Measurements from ENCODE around the gene ABCF2. TPM values are rescaled to one million over a fixed set of nuclear protein-coding genes. Genes with fewer than 3 reads are reported as not detected.

The ABCF2 gene
- total and polyA plus RNA-seq, 8 donors: 20.3 to 40.6 (median 25.8) TPM

GRCh38 chr7:151242159-151243044 is 15.4 kb upstream of the ABCF2 start:
- H3K27me3 ChIP-seq: peaks cover 15 to 35% of the 10 kb centered on the region in 2 donors
- ATAC-seq (no peak), DNase-seq (no peak)
- peaks cover 14 to 49% of the 10 kb centered on the region in 2 donors for H3K4me1 ChIP-seq
- H3K27ac ChIP-seq: no peak overlapping the region
- no peak for TF ChIP-seq CTCF (IDR thresholded peaks at IDR 0.05)
- H3K4me3 ChIP-seq: no peak overlapping the region
- no peaks in the 10 kb centered on the region for H3K9me3 ChIP-seq
- H3K36me3 ChIP-seq: peaks cover 0 to 51% of the 10 kb centered on the region in 2 donors
- intact Hi-C loops (cut with DNase I): loop anchor here in 1 of 2 donors (10.0 kb wide), 1 partner anchor 62 kb away; no protein-coding TSS in a partner anchor

- DNase-seq: no peak
- intact Hi-C loops (cut with DNase I): loop anchor here in 1 of 2 donors (10.0 kb wide), 1 partner anchor 63 kb away; no protein-coding TSS in a partner anchor
- TF ChIP-seq CTCF (IDR thresholded peaks at IDR 0.05): no peak
These were observed 14.7 kb upstream of the ABCF2 start for GRCh38 chr7:151241755-151242096.

GRCh38 chr7:151240942-151241754 is 14.1 kb upstream of the ABCF2 start:
- Histone ChIP-seq H3K27me3 (peaks cover 15 to 23% of the 10 kb centered on the region in 2 donors), H3K4me1 (peaks cover 14 to 37% of the 10 kb centered on the region in 2 donors), H3K27ac (no peak overlapping the region), H3K36me3 (peaks cover 0 to 64% of the 10 kb centered on the region in 2 donors), H3K9me3 (no peaks in the 10 kb centered on the region), H3K4me3 (no peak overlapping the region)
- no peak for TF ChIP-seq CTCF (IDR thresholded peaks at IDR 0.05)
- intact Hi-C loops (cut with DNase I): loop anchor here in 1 of 2 donors (10.0 kb wide), 1 partner anchor 64 kb away; no protein-coding TSS in a partner anchor
- no peak for DNase-seq
- no peak for ATAC-seq

More at GRCh38 chr7:151241755-151242096, 14.7 kb upstream of the ABCF2 start:
- ATAC-seq: no peak
- peaks cover 0 to 58% of the 10 kb centered on the region in 2 donors for H3K36me3 ChIP-seq
- no peak overlapping the region for H3K4me3 ChIP-seq
- H3K27me3 ChIP-seq: peaks cover 15 to 29% of the 10 kb centered on the region in 2 donors
- H3K4me1 ChIP-seq: peaks cover 14 to 42% of the 10 kb centered on the region in 2 donors
- no peak overlapping the region for H3K27ac ChIP-seq
- no peaks in the 10 kb centered on the region for H3K9me3 ChIP-seq

- Histone ChIP-seq H3K4me1 (peaks cover 10 to 31% of the 10 kb centered on the region in 2 donors), H3K4me3 (no peak overlapping the region), H3K36me3 (peaks cover 0 to 70% of the 10 kb centered on the region in 2 donors), H3K27me3 (peaks cover 11 to 17% of the 10 kb centered on the region in 2 donors), H3K9me3 (no peaks in the 10 kb centered on the region), H3K27ac (no peak overlapping the region)
- intact Hi-C loops (cut with DNase I): loop anchor here in 1 of 2 donors (10.0 kb wide), 1 partner anchor 64 kb away; no protein-coding TSS in a partner anchor
- ATAC-seq (no peak), DNase-seq (no peak)
- TF ChIP-seq CTCF (IDR thresholded peaks at IDR 0.05): no peak
These were observed 13.5 kb upstream of the ABCF2 start for GRCh38 chr7:151240536-151240935.
